H1 (cell line): ENCODE data around the gene CACNA1C.

Experiments used
- EP300 ChIP-seq, 2 experiments: IDR thresholded peaks; 1 replicate in 1 of 2; 2 replicates in 1 of 2; pipeline ENCODE4 v1.6.1; 2011 to 2012; ENCODE audit warnings: low read depth in 2 of 2, low read length in 2 of 2, mild to moderate bottlenecking in 2 of 2, borderline replicate concordance in 1 of 2, inconsistent platforms in 1 of 2, moderate library complexity in 1 of 2
- POLR2A ChIP-seq, 2 experiments: IDR thresholded peaks; 1 replicate in 1 of 2; 2 replicates in 1 of 2; pipeline ENCODE4 v1.6.1; 2011; ENCODE audit warnings: low read depth in 2 of 2, low read length in 2 of 2, mild to moderate bottlenecking in 2 of 2; ENCODE audit errors: control extremely low read depth in 1 of 2
- ZNF274 ChIP-seq: IDR thresholded peaks from 2 replicates; pipeline ENCODE4 v1.7.0; 2012; ENCODE audit warnings: low read length, borderline replicate concordance; ENCODE audit errors: extremely low read depth
- TF ChIP-seq, protein P1 (sequence below), 3 experiments: IDR thresholded peaks; 1 replicate in 2 of 3; 2 replicates in 1 of 3; pipeline versions ENCODE4 v1.5.1 to v1.6.1; 2011; ENCODE audit warnings: low read length in 3 of 3, mild to moderate bottlenecking in 3 of 3, inconsistent platforms in 2 of 3, low read depth in 1 of 3, moderate library complexity in 1 of 3; ENCODE audit not compliant: insufficient read depth in 1 of 3; ENCODE audit errors: control extremely low read depth in 1 of 3

DNA sequence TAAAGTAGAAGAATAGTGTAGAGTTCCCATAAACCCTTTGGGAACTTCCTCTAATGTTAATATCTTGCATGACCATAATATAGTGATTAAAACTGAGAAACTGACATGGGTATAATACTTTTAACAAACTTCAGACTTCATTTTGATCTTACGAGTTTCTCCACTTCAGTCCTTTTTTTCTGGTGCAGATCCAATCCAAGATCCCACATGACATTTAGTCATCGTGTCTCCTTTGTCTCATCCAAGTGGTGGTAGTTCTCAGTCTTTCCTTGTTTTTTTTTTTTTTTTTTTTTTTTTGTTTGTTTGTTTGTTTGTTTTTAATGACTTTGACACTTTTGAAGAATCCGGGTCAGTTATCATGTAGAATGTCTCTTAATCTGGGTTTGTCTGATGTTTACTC, 179.2 kb downstream of the CACNA1C start:
- TF ChIP-seq EP300 (IDR thresholded peaks at IDR 0.05; ENCODE audit: borderline replicate concordance in 1 of 2, low read depth in 2 of 2, low read length in 2 of 2): no peak
- no peak for TF ChIP-seq POLR2A (IDR thresholded peaks at IDR 0.05; ENCODE audit: control extremely low read depth in 1 of 2, low read depth in 2 of 2, low read length in 2 of 2)
- TF ChIP-seq, protein P1, sequence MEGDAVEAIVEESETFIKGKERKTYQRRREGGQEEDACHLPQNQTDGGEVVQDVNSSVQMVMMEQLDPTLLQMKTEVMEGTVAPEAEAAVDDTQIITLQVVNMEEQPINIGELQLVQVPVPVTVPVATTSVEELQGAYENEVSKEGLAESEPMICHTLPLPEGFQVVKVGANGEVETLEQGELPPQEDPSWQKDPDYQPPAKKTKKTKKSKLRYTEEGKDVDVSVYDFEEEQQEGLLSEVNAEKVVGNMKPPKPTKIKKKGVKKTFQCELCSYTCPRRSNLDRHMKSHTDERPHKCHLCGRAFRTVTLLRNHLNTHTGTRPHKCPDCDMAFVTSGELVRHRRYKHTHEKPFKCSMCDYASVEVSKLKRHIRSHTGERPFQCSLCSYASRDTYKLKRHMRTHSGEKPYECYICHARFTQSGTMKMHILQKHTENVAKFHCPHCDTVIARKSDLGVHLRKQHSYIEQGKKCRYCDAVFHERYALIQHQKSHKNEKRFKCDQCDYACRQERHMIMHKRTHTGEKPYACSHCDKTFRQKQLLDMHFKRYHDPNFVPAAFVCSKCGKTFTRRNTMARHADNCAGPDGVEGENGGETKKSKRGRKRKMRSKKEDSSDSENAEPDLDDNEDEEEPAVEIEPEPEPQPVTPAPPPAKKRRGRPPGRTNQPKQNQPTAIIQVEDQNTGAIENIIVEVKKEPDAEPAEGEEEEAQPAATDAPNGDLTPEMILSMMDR (IDR thresholded peaks at IDR 0.05; ENCODE audit: control extremely low read depth in 1 of 3, insufficient read depth in 1 of 3, low read depth in 1 of 3, low read length in 3 of 3): no peak
- TF ChIP-seq ZNF274: no peak
